ENCODE results near the gene THUMPD3. TPM values are rescaled to one million over a fixed set of nuclear protein-coding genes. Genes with fewer than 3 reads are reported as not detected.
A peak's percentile ranks its signal among the peaks of the same experiment; 100 is the strongest.

The THUMPD3 gene
- total and polyA plus RNA-seq, 2 of the 13 experiments (the other 11 are each of a cell fraction or from before 2014, with no cell fraction given), result 31.2 to 44.1 TPM

- TF ChIP-seq FOXC1 (CRISPR knock-in tag; IDR thresholded peaks at IDR 0.05; ENCODE audit: borderline replicate concordance) (no peak), NFKB2 (CRISPR knock-in tag; IDR thresholded peaks at IDR 0.05; ENCODE audit: borderline replicate concordance) (no peak), TGIF2 (CRISPR knock-in tag; IDR thresholded peaks at IDR 0.05) (peak; percentile 94), ZBTB26 (CRISPR knock-in tag; IDR thresholded peaks at IDR 0.05; ENCODE audit: borderline replicate concordance) (no peak), ZNF446 (CRISPR knock-in tag; IDR thresholded peaks at IDR 0.05) (no peak), ZNF317 (CRISPR knock-in tag; IDR thresholded peaks at IDR 0.05) (no peak), FOXP1 (IDR thresholded peaks at IDR 0.05) (no peak), FOXP1 (CRISPR knock-in tag; IDR thresholded peaks at IDR 0.05) (peak; percentile 54; the same call in 1 of the 2 replicates), ZNF792 (CRISPR knock-in tag; IDR thresholded peaks at IDR 0.05) (peak; percentile 50; the same call in 1 of the 2 replicates), RARA (CRISPR knock-in tag; IDR thresholded peaks at IDR 0.05) (peak; percentile 31; the same call in 1 of the 2 replicates), CEBPG (CRISPR knock-in tag; IDR thresholded peaks at IDR 0.05) (peak; percentile 66), FOXA1 (IDR thresholded peaks at IDR 0.05) (no peak), FOXA1 (CRISPR knock-in tag; IDR thresholded peaks at IDR 0.05) (peak; percentile 86), ZBTB46 (CRISPR knock-in tag; IDR thresholded peaks at IDR 0.05; ENCODE audit: borderline replicate concordance) (no peak), ZBTB2 (CRISPR knock-in tag; IDR thresholded peaks at IDR 0.05; ENCODE audit: low read depth) (no peak), NFYC (CRISPR knock-in tag; IDR thresholded peaks at IDR 0.05) (no peak), RCOR2 (CRISPR knock-in tag; IDR thresholded peaks at IDR 0.05) (0 out of 2 replicates have a peak, but pooled peaks have one; percentile 32), ZNF382 (CRISPR knock-in tag; IDR thresholded peaks at IDR 0.05; ENCODE audit: borderline replicate concordance) (no peak), BCLAF1 (IDR thresholded peaks at IDR 0.05) (no peak), REL (CRISPR knock-in tag; conservative IDR thresholded peaks at IDR 0.05) (no peak), TIGD3 (CRISPR knock-in tag; IDR thresholded peaks at IDR 0.05; ENCODE audit: borderline replicate concordance) (no peak), KDM2A (CRISPR knock-in tag; IDR thresholded peaks at IDR 0.05; ENCODE audit: borderline replicate concordance, low read depth) (0 out of 2 replicates have a peak, but pooled peaks have one; percentile 25), SIN3B (IDR thresholded peaks at IDR 0.05; ENCODE audit: low read length) (no peak)
Measured at GRCh38 chr3:9402410-9403228, 39.8 kb downstream of the THUMPD3 start (continued).

Data from HepG2 (cell line).